GM13977 (cell line): Measurements from ENCODE around the gene DST.

Source experiments
- DNase-seq: peaks from one replicate; pipeline ENCODE4 v3.0.0; 2012; ENCODE audit warnings: low spot score
- CTCF ChIP-seq: IDR thresholded peaks from 2 replicates; pipeline ENCODE4 v1.5.1; 2012; ENCODE audit warnings: mild to moderate bottlenecking, control low read depth; ENCODE audit not compliant: insufficient read depth; ENCODE audit errors: extremely low read depth, missing control alignments
- in situ Hi-C: fragments of 300-500 bp; cut with MboI; formaldehyde crosslinking; loops from one replicate; pipeline ENCODE4 v1.12.0; 2022; ENCODE audit warnings: low sequenced_read_pairs, low pct_unique_long_range_greater_than_20kb, mixed read lengths, inconsistent platforms; ENCODE audit not compliant: unreplicated experiment

The DST gene

GRCh38 chr6:56510984-56511531 is 131.6 kb downstream of the DST start:
- no peak for TF ChIP-seq CTCF
- in situ Hi-C loops: no loop called here
- DNase-seq: no peak

- no peak for TF ChIP-seq CTCF
- in situ Hi-C loops: no loop called here
- no peak for DNase-seq
Observed at GRCh38 chr6:56509031-56509430, 133.7 kb downstream of the DST start.

GRCh38 chr6:56507517-56507916 is 135.2 kb downstream of the DST start:
- no peak for DNase-seq
- TF ChIP-seq CTCF: no peak
- in situ Hi-C loops: no loop called here

GRCh38 chr6:56505512-56506260 is 137.0 kb downstream of the DST start:
- in situ Hi-C loops: no loop called here
- no peak for DNase-seq
- no peak for TF ChIP-seq CTCF

GRCh38 chr6:56501993-56502392 is 140.7 kb downstream of the DST start:
- in situ Hi-C loops: no loop called here
- TF ChIP-seq CTCF: no peak
- no peak for DNase-seq

GRCh38 chr6:56499095-56499494 is 143.6 kb downstream of the DST start:
- TF ChIP-seq CTCF: no peak
- in situ Hi-C loops: no loop called here
- no peak for DNase-seq
